HG02840 (cell line): ENCODE results near the gene MAP4K3.

Experiments used
- ATAC-seq: cut with Tn5 transposase; IDR thresholded peaks from one replicate; pipeline ENCODE4 v1.9.1; 2021; ENCODE audit warnings: mild to moderate bottlenecking, moderate library complexity, moderate number of reproducible peaks; ENCODE audit not compliant: unreplicated experiment, low FRiP score

The MAP4K3 gene

DNA sequence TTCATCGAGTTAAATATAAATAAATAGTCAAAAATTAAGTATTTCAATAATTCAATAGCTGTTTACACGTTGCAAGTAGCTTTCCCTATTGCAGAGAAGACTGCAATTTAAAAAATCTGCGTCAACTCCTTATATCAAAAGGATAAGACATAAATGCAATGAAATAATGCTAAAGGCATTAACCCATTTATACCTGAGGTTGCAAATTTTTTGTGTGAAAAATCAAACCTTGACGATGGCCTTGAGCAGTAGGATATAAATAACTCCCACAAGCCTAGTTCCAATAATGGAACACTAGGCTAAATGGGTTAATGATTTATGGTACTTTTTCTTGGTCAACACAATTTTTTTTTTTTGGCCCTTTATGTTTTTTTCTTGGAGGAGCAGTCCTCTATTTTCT is 116.9 kb downstream of the MAP4K3 start:
- no peak for ATAC-seq

- ATAC-seq, result no peak
These were observed 123.5 kb downstream of the MAP4K3 start for GRCh38 chr2:39313575-39313974.

GRCh38 chr2:39311469-39311868 is 125.6 kb downstream of the MAP4K3 start:
- no peak for ATAC-seq

GRCh38 chr2:39308778-39309177 is 128.3 kb downstream of the MAP4K3 start:
- ATAC-seq, result no peak

- no peak for ATAC-seq
These were observed 130.5 kb downstream of the MAP4K3 start for GRCh38 chr2:39306626-39307025.

GRCh38 chr2:39304729-39305128 is 132.4 kb downstream of the MAP4K3 start:
- ATAC-seq, result no peak

- ATAC-seq, result no peak
These were observed 132.9 kb downstream of the MAP4K3 start for GRCh38 chr2:39304200-39304599.

- ATAC-seq, result no peak
These were observed 135.7 kb downstream of the MAP4K3 start for GRCh38 chr2:39301352-39301751.

DNA sequence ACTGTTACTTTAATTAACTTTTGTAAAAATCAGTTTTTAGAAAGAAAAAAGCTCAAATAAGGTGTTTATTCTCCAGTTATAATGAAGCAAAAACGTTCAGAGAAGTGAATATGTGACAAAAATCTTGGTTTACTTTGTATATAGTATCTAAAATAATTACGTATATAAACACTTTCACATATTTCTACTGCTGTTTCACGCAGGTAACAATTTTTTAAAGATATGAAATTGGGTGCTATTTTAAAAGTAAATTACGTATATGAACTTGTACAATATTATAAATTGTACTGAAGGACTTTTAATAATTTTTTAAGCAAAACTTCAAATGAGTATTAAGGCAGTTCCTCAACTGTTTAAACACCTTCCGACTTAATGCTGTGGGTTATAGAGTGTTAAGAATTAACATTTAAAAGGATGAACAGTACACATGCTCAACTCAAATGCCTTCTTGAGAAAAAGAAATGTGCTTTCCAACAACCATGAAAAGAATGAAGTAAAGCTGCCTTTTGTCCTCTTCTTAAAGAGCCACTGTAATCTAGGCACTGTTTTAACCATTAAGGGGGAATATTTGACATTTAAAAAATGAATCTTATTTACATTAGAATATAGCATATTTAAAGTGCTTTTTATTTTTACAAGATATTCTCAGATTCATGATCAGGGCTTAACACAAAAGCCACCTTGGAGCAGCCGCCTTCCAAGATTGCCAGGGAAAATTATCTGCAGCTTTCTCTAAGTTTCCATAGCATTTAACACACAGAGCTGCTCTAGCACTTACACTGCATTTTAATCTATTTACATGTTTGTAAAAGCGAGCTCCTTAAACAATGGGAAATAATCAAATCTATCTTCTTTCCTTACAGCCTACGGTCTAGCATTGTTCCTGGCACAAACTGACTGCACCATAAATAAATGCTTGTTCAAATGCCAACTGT is 136.8 kb downstream of the MAP4K3 start:
- ATAC-seq, result no peak

- ATAC-seq, result no peak
These were observed 146.7 kb downstream of the MAP4K3 start for GRCh38 chr2:39290433-39290832.

DNA sequence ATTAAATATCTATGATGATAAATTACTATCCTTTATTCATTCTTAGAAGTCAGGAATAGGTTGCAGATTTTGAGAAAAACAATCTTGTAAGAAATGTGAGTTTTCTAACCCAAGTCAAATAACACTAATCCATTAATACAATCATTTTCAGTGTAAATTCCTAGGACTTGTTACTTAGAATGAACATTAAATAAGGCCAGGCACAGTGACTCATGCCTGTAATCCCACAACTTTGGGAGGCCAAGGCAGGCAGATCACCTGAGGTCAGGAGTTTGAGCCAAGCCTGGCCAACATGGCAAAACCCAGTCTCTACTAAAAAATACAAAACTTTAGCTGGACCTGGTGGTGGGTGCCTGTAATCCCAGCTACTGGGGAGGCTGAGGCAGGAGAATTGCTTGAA is 147.5 kb downstream of the MAP4K3 start:
- ATAC-seq, result no peak

GRCh38 chr2:39283561-39283960 is 153.5 kb downstream of the MAP4K3 start:
- no peak for ATAC-seq

DNA sequence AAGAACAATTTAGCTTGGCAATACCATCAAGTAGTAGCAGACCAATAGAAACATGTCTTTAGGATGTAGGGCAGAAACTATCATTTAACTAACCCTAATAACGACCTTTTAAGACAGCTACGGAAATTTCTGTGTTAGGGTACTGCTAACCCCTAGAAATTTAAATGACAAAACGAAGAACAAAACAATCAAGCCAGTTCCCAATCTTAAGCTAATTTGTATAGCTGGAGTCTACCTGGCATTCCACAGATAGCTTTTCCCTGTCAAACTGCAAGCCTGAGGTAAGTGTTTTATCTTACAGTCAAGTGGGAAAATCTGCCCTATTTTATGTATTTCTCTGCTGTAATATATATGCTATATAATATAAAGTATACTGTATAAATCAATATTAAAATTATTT is 155.7 kb downstream of the MAP4K3 start:
- no peak for ATAC-seq

DNA sequence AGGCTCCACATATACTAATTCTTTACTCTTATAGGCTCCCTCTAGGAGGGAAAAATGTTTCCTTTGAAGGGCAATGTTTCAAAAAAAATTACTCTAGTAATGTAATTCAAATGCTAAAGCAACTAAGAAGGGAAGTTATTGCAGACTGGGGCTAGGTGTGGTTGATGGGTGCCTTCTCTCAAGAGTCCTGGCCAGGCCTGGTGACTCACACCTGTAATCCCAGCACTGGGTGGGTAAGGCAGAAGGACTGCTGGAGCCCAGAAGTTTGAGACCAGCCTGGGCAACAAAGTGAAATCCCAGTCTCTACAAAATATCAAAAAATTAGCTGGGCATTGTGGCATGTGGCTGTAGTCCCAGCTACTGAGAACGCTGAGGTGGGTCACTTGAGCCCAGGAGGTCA is 162.1 kb downstream of the MAP4K3 start:
- ATAC-seq, result no peak

GRCh38 chr2:39269941-39270340 is 167.1 kb downstream of the MAP4K3 start:
- ATAC-seq, result no peak

- ATAC-seq, result no peak
These were observed 170.1 kb downstream of the MAP4K3 start for GRCh38 chr2:39266916-39267434.

DNA sequence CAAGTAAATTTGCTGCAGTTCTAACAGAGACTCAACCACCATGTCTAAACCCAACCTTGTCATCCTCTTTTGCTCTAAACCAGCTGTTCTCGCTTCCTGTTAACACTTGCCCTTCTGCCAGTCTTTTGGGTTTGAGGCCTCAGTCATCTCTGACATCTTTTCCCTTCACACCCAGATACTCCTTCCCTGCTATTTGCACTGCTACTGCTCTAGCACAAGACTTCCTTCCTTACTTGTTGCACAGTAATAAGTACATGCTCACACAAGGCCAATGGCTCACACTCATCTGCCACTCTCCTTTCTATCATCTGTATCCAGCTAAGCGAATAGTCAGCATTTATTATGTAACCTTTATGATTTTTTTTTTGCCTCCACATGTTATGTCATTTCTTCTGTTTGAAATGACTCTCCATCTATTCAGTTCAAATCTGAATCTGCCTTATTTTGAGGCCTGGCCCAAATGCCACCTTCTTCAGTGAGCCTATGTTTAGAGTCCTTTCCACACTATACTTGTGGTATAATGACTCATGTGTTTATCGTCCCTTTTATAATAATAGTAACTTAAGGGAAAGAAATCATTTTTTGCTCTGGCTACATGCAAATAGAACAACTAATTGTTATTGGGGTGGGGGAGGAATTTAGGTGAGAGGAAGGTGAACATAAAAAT is 170.8 kb downstream of the MAP4K3 start:
- peak; percentile 49 for ATAC-seq

- no peak for ATAC-seq
These were observed 171.8 kb downstream of the MAP4K3 start for GRCh38 chr2:39265315-39265714.

GRCh38 chr2:39264733-39265132 is 172.4 kb downstream of the MAP4K3 start:
- no peak for ATAC-seq

- no peak for ATAC-seq
These were observed 177.0 kb downstream of the MAP4K3 start for GRCh38 chr2:39260087-39260486.

- no peak for ATAC-seq
These were observed 181.0 kb downstream of the MAP4K3 start for GRCh38 chr2:39256040-39256439.
